ENCODE data around the gene TBL1XR1. TPM values are rescaled to one million over a fixed set of nuclear protein-coding genes. Genes with fewer than 3 reads are reported as not detected.

Gene TBL1XR1
- total and polyA plus RNA-seq, 2 of the 4 experiments (the other 2 are of a cell fraction) = 25.2 to 170 TPM

GRCh38 chr3:177201700-177202397 is 4.6 kb upstream of the TBL1XR1 start:
- TF ChIP-seq NFE2L2 (IDR thresholded peaks at IDR 0.05; ENCODE audit: low read depth, low read length) = no peak
- TF ChIP-seq BHLHE40 (IDR thresholded peaks at IDR 0.05; ENCODE audit: low read depth, low read length) = peak; percentile 62
- no peak for TF ChIP-seq SMC3 (IDR thresholded peaks at IDR 0.05; ENCODE audit: low read depth, low read length)
- peak; percentile 74 for TF ChIP-seq CEBPB (IDR thresholded peaks at IDR 0.05; ENCODE audit: low read depth, low read length)
- H4K20me1 ChIP-seq (ENCODE audit: insufficient read depth, low read length) = no peaks in the 10 kb centered on the region
- no peak overlapping the region; the same call in 1 of the 2 replicates for H2AK5ac ChIP-seq (ENCODE audit: low read depth, low read length)
- H3K9me3 ChIP-seq (ENCODE audit: control insufficient read depth, insufficient read depth, low read length) = no peaks in the 10 kb centered on the region
- DNase-seq (peak; percentile 62), ATAC-seq (ENCODE audit: low read depth) (no peak)
- ChIA-PET POLR2A (ENCODE audit: unreplicated experiment) (no interaction called here), CTCF (interaction anchor here (0.6 to 0.8 kb wide), 2 partner anchors 57 to 1184 kb away, joined by 3 to 8 read pairs; no protein-coding TSS in a partner anchor)
- in situ Hi-C loops (cut with MboI; ENCODE audit: low sequenced_read_pairs) = no loop called here
- H2AFZ ChIP-seq (replicated peaks; ENCODE audit: low read length, poor library complexity) = peak overlapping the region; percentile 2
- H3K4me2 ChIP-seq (ENCODE audit: low read depth, low read length) = peak overlapping the region; percentile 85
- H3K9ac ChIP-seq (ENCODE audit: low read depth, low read length) = no peak overlapping the region
- peak overlapping the region; percentile 45; the same call in 1 of the 2 replicates for H3K18ac ChIP-seq (ENCODE audit: low read depth, low read length)
- H3K23ac ChIP-seq (ENCODE audit: low read depth, low read length) = no peak overlapping the region
- peak overlapping the region; percentile 30 for H2BK120ac ChIP-seq (ENCODE audit: low read depth, low read length)
- BruUV-seq (replicated peaks) = no TSS peak
- no peak overlapping the region for H2BK20ac ChIP-seq (ENCODE audit: low read depth, low read length)
- H3K56ac ChIP-seq (ENCODE audit: extremely low read depth, insufficient read depth, low read length) = no peak overlapping the region
- H4K91ac ChIP-seq (ENCODE audit: insufficient read depth, low read depth, low read length) = no peak overlapping the region; the same call in 1 of the 2 replicates
- no peaks in the 10 kb centered on the region for H3K79me1 ChIP-seq (ENCODE audit: low read depth in 1 of 2, low read length in 2 of 2)
- no peak overlapping the region for H2BK15ac ChIP-seq (ENCODE audit: low read depth, low read length)
- dilution Hi-C loops (cut with HindIII; ENCODE audit: low sequenced_read_pairs, unreplicated experiment) = no loop called here
- H4K8ac ChIP-seq (ENCODE audit: low read depth in 2 of 2, low read length in 2 of 2) = no peak overlapping the region
- H2BK5ac ChIP-seq (ENCODE audit: low read depth, low read length, poor library complexity, severe bottlenecking) = peak overlapping the region; percentile 10
- peaks cover 7% of the 10 kb centered on the region for H3K4me1 ChIP-seq (ENCODE audit: control insufficient read depth, insufficient read depth, low read length)
- intact Hi-C loops (cut with micrococcal nuclease) = no loop called here
- H2AK9ac ChIP-seq (replicated peaks; ENCODE audit: low read depth, low read length, poor library complexity) = no peak overlapping the region
- H4K5ac ChIP-seq (ENCODE audit: low read depth, low read length) = peak overlapping the region; percentile 34; the same call in 1 of the 2 replicates
- no peaks in the 10 kb centered on the region for H3K36me3 ChIP-seq (ENCODE audit: control insufficient read depth, insufficient read depth, low read length)
- H3K14ac ChIP-seq (replicated peaks; ENCODE audit: low read depth, low read length) = peak overlapping the region; percentile 19
- WGBS, 2 experiments (ENCODE audit: extremely low coverage in 2 of 2, insufficient read length in 1 of 2) = 63% methylated on average over 6 of the region's 8 CpGs; no CpG with 5 or more reads in 1 of the 2 experiments
- H3K4ac ChIP-seq (ENCODE audit: low read depth, low read length) = peak overlapping the region; percentile 12
- peak overlapping the region; percentile 7; the same call in 1 of the 2 replicates for H3K27ac ChIP-seq (ENCODE audit: insufficient read depth, low read length)
- H3K27me3 ChIP-seq (ENCODE audit: control insufficient read depth, insufficient read depth, low read length) = no peaks in the 10 kb centered on the region
- H3K9me1 ChIP-seq (ENCODE audit: insufficient read depth, low read length) = peaks cover 3% of the 10 kb centered on the region; the same call in 1 of the 2 replicates
- H3K4me3 ChIP-seq (ENCODE audit: insufficient read depth, low read depth, low read length) = no peak overlapping the region

All from IMR-90 (cell line).